HCT116 (cell line): ENCODE measurements around the gene DONSON. TPM values are rescaled to one million over a fixed set of nuclear protein-coding genes. Genes with fewer than 3 reads are reported as not detected.

Experiments used
- ATAC-seq: fragments of 200-7000 bp; cut with Tn5 transposase; 2 replicates; pipeline ENCODE4 v1.9.1; 2020; ENCODE audit warnings: mild to moderate bottlenecking, moderate library complexity
- BruUV-seq: library from RNA; stranded (reverse); fragments of 400-500 nt; replicated peaks from 2 replicates; lab custom pipeline; 2021; lab: Mats Ljungman, UMichigan
- CTCF ChIA-PET: fragments of 300-600 bp; sonication (Branson Sonifier 250); formaldehyde crosslinking; loops from one replicate; lab custom pipeline; 2021; ENCODE audit warnings: antibody characterized with exemption; lab: Charles Lee
- POLR2A ChIA-PET: fragments of 300-600, 350-600 bp; sonication (Branson Sonifier 250); formaldehyde crosslinking; loops from one replicate; lab custom pipeline; 2021; ENCODE audit warnings: antibody characterized with exemption; lab: Charles Lee
- RAD21 ChIA-PET, 2 experiments: fragments of 300-600 bp; sonication (Branson Sonifier 250); formaldehyde crosslinking; loops; one replicate each; lab custom pipeline; 2023; ENCODE audit warnings: low total read pairs in 2 of 2; ENCODE audit not compliant: uncharacterized antibody in 2 of 2, unreplicated experiment in 2 of 2, low non-redundant PET in 1 of 2; lab: Charles Lee
- DNase-seq: peaks from one replicate; pipeline ENCODE4 v3.0.0-alpha.2; 2010; ENCODE audit warnings: low read depth, low spot score
- H2AFZ ChIP-seq: fragments of 200-600 bp; shearing (Covaris generic), sonication (generic); 2 replicates; pipeline ENCODE4 v1.6.1; 2017; ENCODE audit warnings: low read depth, mixed run types, mixed read lengths, antibody characterized with exemption, low read length; ENCODE audit not compliant: poor library complexity, severe bottlenecking
- H3K27ac ChIP-seq: 2 replicates; pipeline ENCODE4 v1.5.1; 2012; ENCODE audit warnings: low read depth, low read length
- H3K27me3 ChIP-seq: fragments of 200-600 bp; sonication (generic); 2 replicates; pipeline ENCODE4 v1.6.1; 2016; ENCODE audit warnings: mixed run types, low read length, mixed read lengths; ENCODE audit not compliant: insufficient read depth
- H3K36me3 ChIP-seq, 2 experiments: fragments of 200-500 bp in 1 of 2; fragments of 200-600 bp in 1 of 2; sonication (Bioruptor generic) in 1 of 2; sonication (generic) in 1 of 2; 2 replicates each; pipeline versions ENCODE4 v1.5.1 to v1.6.1; 2014 to 2016; ENCODE audit warnings: low read length in 2 of 2, inconsistent platforms in 1 of 2, mixed read lengths in 1 of 2, mixed run types in 1 of 2; ENCODE audit not compliant: insufficient read depth in 2 of 2, control insufficient read depth in 1 of 2
- H3K4me1 ChIP-seq, 2 experiments: fragments of 200-600 bp in 1 of 2; sonication (generic) in 1 of 2; 2 replicates each; pipeline versions ENCODE4 v1.5.1 to v1.6.1; 2012 to 2017; ENCODE audit warnings: low read length in 2 of 2, inconsistent platforms in 1 of 2, mild to moderate bottlenecking in 1 of 2, mixed read lengths in 1 of 2, mixed run types in 1 of 2, moderate library complexity in 1 of 2; ENCODE audit not compliant: insufficient read depth in 2 of 2, control insufficient read depth in 1 of 2
- H3K4me2 ChIP-seq: fragments of 200-600 bp; sonication (generic); 2 replicates; pipeline ENCODE4 v1.6.1; 2017; ENCODE audit warnings: mixed run types, low read length, mixed read lengths
- H3K4me3 ChIP-seq, 2 experiments: fragments of 200-600 bp in 1 of 2; sonication (generic) in 1 of 2; replicated peaks in 1 of 2; 2 replicates each; pipeline ENCODE4 v1.5.1; 2011 to 2016; ENCODE audit warnings: low read length in 2 of 2, control low read depth in 1 of 2, low read depth in 1 of 2, mild to moderate bottlenecking in 1 of 2, mixed read lengths in 1 of 2, mixed run types in 1 of 2
- H3K79me2 ChIP-seq: fragments of 200-600 bp; sonication (generic); 2 replicates; pipeline ENCODE4 v1.6.1; 2017; ENCODE audit warnings: mild to moderate bottlenecking, mixed run types, low read length, moderate library complexity, mixed read lengths; ENCODE audit not compliant: insufficient read depth
- H3K9ac ChIP-seq: fragments of 200-600 bp; sonication (generic); 2 replicates; pipeline ENCODE4 v1.6.1; 2016; ENCODE audit warnings: low read length, mixed read lengths
- H3K9me2 ChIP-seq: fragments of 200-600 bp; sonication (generic), shearing (Covaris generic); 2 replicates; pipeline ENCODE4 v1.6.1; 2017; ENCODE audit warnings: mixed run types, mild to moderate bottlenecking, moderate library complexity; ENCODE audit not compliant: insufficient read depth
- H3K9me3 ChIP-seq, 2 experiments: fragments of 200-500 bp in 1 of 2; fragments of 200-600 bp in 1 of 2; sonication (Bioruptor generic) in 1 of 2; sonication (generic) in 1 of 2; 2 replicates each; pipeline ENCODE4 v1.6.1; 2014 to 2017; ENCODE audit warnings: low read length in 2 of 2, mixed read lengths in 2 of 2, inconsistent platforms in 1 of 2, low read depth in 1 of 2, mild to moderate bottlenecking in 1 of 2, mixed run types in 1 of 2, moderate library complexity in 1 of 2; ENCODE audit not compliant: control insufficient read depth in 1 of 2, insufficient read depth in 1 of 2
- H4K20me1 ChIP-seq: fragments of 200-600 bp; sonication (generic), shearing (Covaris generic); 2 replicates; pipeline ENCODE4 v1.6.1; 2017; ENCODE audit warnings: mixed run types, mild to moderate bottlenecking, moderate library complexity; ENCODE audit not compliant: insufficient read depth
- CEBPB ChIP-seq: IDR thresholded peaks from 2 replicates; pipeline ENCODE4 v1.6.1; 2012; ENCODE audit warnings: low read depth
- EGR1 ChIP-seq: IDR thresholded peaks from 2 replicates; pipeline ENCODE4 v1.6.1; 2012; ENCODE audit warnings: low read depth
- FOSL1 ChIP-seq: IDR thresholded peaks from 2 replicates; pipeline ENCODE4 v1.6.1; 2012; ENCODE audit warnings: low read depth
- JUND ChIP-seq: IDR thresholded peaks from 2 replicates; pipeline ENCODE4 v1.6.1; 2012
- RAD21 ChIP-seq: IDR thresholded peaks from 2 replicates; pipeline ENCODE4 v1.6.1; 2012; ENCODE audit warnings: low read depth, mild to moderate bottlenecking
- intact Hi-C: fragments of 100-400 bp; cut with micrococcal nuclease; formaldehyde crosslinking; loops from 2 replicates; pipeline ENCODE4 v1.10.0; 2022
- total RNA-seq: library from RNA; stranded (reverse); gene quantifications from one replicate; pipeline ENCODE4 v1.2.1, GENCODE V29; 2021; ENCODE audit not compliant: unreplicated experiment
- TF ChIP-seq, protein P1 (sequence below): IDR thresholded peaks from 2 replicates; pipeline ENCODE4 v1.6.1; 2011; ENCODE audit warnings: mild to moderate bottlenecking, low read length, moderate library complexity; ENCODE audit not compliant: insufficient replicate concordance; ENCODE audit errors: extremely low read depth
- TF ChIP-seq, protein P2 (sequence below), 3 experiments: fragments of 200-600 bp in 1 of 3; sonication (generic) in 1 of 3; IDR thresholded peaks in 2 of 3; conservative IDR thresholded peaks in 1 of 3; 2 replicates each; pipeline ENCODE4 v1.5.1; 2012 to 2017; ENCODE audit warnings: low read depth in 2 of 3, low read length in 2 of 3, antibody characterized with exemption in 1 of 3, borderline replicate concordance in 1 of 3, control low read depth in 1 of 3, mild to moderate bottlenecking in 1 of 3, mixed read lengths in 1 of 3, mixed run types in 1 of 3, moderate library complexity in 1 of 3; ENCODE audit not compliant: insufficient read depth in 1 of 3

DONSON gene
- total RNA-seq, 1 experiment from 2014 or later = 31.7 TPM

DNA sequence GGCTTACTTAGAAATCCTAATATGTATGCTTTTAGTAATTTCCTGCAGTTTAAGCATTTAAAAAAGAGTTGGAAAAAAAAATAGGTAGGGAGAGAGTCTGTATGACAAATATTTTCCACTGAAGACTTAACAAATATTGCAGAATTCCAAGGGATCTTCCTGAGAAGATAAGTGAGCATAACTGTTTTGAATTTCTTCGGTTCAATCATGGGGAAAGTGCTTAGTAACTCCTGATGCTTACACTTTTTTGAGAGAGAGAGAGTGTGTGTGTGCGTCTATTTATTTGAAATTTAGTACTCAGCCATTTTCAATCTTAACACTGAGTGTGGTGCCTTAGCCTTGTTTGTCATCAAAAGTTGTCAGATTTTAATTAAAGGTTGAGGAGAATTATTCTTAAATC, 27.1 kb downstream of the DONSON start (continued):
- TF ChIP-seq EGR1 (no peak), RAD21 (no peak), CEBPB (no peak)
- TF ChIP-seq, protein P1, sequence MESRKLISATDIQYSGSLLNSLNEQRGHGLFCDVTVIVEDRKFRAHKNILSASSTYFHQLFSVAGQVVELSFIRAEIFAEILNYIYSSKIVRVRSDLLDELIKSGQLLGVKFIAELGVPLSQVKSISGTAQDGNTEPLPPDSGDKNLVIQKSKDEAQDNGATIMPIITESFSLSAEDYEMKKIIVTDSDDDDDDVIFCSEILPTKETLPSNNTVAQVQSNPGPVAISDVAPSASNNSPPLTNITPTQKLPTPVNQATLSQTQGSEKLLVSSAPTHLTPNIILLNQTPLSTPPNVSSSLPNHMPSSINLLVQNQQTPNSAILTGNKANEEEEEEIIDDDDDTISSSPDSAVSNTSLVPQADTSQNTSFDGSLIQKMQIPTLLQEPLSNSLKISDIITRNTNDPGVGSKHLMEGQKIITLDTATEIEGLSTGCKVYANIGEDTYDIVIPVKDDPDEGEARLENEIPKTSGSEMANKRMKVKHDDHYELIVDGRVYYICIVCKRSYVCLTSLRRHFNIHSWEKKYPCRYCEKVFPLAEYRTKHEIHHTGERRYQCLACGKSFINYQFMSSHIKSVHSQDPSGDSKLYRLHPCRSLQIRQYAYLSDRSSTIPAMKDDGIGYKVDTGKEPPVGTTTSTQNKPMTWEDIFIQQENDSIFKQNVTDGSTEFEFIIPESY = no peak
- TF ChIP-seq, protein P2, sequence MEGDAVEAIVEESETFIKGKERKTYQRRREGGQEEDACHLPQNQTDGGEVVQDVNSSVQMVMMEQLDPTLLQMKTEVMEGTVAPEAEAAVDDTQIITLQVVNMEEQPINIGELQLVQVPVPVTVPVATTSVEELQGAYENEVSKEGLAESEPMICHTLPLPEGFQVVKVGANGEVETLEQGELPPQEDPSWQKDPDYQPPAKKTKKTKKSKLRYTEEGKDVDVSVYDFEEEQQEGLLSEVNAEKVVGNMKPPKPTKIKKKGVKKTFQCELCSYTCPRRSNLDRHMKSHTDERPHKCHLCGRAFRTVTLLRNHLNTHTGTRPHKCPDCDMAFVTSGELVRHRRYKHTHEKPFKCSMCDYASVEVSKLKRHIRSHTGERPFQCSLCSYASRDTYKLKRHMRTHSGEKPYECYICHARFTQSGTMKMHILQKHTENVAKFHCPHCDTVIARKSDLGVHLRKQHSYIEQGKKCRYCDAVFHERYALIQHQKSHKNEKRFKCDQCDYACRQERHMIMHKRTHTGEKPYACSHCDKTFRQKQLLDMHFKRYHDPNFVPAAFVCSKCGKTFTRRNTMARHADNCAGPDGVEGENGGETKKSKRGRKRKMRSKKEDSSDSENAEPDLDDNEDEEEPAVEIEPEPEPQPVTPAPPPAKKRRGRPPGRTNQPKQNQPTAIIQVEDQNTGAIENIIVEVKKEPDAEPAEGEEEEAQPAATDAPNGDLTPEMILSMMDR (IDR thresholded peaks at IDR 0.05 in 2 of 3, conservative IDR thresholded peaks at IDR 0.05 in 1 of 3; ENCODE audit: borderline replicate concordance in 1 of 3, insufficient read depth in 1 of 3, low read depth in 2 of 3, low read length in 2 of 3) = no peak

DNA sequence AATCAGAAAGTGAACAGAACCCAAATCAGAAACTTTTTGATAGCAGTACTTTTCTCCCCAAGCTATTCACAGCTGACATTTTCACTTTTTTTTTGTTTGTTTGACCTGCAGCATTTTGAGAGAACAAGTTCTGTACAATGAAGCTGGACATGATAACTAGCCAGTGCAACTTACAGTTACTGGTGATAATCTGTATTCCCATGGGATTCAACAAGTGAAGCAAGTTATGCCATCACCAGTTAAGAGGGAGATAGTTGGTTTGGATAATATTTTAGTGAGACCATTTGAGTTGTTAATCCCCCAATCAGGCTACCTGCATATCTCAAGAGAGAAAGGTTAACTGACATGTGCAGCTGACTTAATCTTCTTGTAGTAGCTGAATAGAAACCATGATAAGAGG, 27.5 kb downstream of the DONSON start:
- Histone ChIP-seq H3K4me3 (no peak overlapping the region), H3K9ac (no peak overlapping the region), H3K9me2 (no peaks in the 10 kb centered on the region), H3K9me3 (no peaks in the 10 kb centered on the region), H3K4me2 (no peak overlapping the region), H3K27me3 (no peaks in the 10 kb centered on the region), H3K79me2 (peaks cover 99% of the 10 kb centered on the region), H3K4me1 (no peaks in the 10 kb centered on the region), H4K20me1 (peaks cover 50% of the 10 kb centered on the region), H3K36me3 (peaks cover 65 to 70% of the 10 kb centered on the region in 2 experiments), H2AFZ (no peak overlapping the region), H3K27ac (no peak overlapping the region)
- intact Hi-C loops = no loop called here
- CTCF ChIA-PET = no interaction called here
- DNase-seq (no peak), ATAC-seq (no peak)
- TF ChIP-seq FOSL1 = no peak
- TF ChIP-seq CEBPB = no peak
- TF ChIP-seq JUND = no peak
- RAD21 ChIA-PET = no interaction called here
- POLR2A ChIA-PET = no interaction called here
- no TSS peak for BruUV-seq
